HG03139 (cell line): ENCODE results near the gene PAPOLB.

ENCODE experiments used
- ATAC-seq: cut with Tn5 transposase; IDR thresholded peaks from one replicate; pipeline ENCODE4 v1.9.1; 2021; ENCODE audit not compliant: unreplicated experiment

The PAPOLB gene

DNA sequence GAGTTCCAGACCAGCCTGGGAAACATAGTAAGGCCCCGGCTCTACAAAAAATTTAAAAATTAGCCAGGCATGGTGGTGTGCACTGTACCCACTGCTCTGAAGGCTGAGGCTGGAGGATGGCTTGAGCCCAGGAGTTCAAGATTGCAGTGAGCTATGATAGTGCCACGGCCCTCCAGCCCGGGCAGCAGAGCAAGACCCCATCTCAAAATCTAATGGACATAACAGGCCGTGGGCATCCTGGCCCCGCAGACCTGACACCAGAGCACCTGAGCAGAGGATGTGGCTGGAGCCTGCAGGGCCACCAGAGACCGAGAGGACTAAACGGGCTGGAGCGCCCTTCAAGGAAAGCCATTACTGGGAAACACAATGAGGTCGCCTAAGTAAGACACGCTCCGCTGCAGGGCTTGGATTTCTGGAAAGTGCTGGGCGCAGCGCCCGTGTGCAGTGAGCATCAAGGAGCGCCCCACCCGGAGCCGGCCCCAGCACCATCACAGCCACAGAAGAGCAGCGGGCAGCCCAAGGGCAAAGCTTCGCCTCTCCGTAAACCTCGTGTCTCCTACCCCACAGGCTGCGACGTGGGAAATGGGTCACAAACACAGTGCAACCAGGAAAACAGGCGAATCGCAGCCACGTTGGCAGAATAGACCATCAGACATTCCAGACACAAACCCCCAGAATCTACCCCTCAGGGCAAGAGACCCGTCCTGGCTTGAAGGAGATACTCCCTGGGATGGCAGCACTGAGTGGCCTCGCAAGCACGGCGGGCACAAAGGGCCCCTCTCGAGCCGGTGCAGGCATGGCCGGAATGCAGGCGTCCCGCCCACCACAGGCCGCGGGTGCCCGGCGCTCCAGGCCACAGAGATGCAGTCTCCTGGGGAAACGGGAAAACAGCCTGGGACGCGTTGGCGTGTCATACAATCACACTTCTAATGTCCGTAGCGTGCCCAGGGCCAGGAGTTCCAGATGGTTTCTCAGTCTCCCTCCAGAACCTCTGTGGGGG, 16.8 kb upstream of the PAPOLB start:
- ATAC-seq = no peak

DNA sequence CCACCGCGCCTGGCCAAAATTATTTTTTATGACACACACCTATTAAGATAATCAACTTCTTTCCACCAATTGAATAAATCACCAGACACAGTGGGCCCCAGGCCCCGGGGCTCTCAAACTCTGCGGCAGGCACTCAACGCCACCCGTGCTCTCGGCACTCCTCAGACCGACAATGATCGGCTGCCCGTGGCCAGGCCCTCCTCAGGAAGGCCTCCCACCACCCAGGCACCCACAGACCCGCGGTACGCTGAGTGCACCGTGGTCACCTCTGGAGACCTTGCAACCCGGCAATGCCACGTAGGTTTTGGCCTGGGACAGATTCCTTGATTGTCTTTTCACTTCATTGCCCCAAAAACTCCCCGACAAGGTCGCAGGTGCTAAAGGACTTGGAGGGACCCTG, 14.8 kb upstream of the PAPOLB start:
- ATAC-seq = no peak

- no peak for ATAC-seq
Measured at GRCh38 chr7:4875391-4875790, 13.6 kb upstream of the PAPOLB start.

GRCh38 chr7:4873071-4873944, 11.5 kb upstream of the PAPOLB start:
- no peak for ATAC-seq

- ATAC-seq = no peak
Measured at GRCh38 chr7:4871930-4872675, 10.3 kb upstream of the PAPOLB start.

GRCh38 chr7:4871056-4871680, 9.3 kb upstream of the PAPOLB start:
- no peak for ATAC-seq

DNA sequence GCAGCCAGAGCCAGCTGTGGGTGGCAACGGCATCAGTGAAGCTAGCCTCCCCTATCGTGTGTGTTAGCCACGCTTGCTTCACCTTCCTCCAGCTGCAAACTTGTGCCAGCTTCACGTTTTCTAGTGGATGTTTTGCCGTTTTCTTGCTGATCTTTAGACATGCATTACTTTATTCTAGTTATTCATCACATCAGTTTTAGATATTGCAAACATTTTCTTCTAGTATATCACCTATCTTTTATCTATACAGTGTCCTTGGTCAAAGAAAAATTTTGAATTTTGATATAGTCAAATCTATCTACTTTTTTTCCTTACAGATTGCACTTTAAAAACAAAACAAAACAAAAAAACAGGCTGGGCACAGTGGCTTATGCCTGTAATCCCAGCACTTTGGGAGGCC, 6.7 kb upstream of the PAPOLB start:
- ATAC-seq = no peak

DNA sequence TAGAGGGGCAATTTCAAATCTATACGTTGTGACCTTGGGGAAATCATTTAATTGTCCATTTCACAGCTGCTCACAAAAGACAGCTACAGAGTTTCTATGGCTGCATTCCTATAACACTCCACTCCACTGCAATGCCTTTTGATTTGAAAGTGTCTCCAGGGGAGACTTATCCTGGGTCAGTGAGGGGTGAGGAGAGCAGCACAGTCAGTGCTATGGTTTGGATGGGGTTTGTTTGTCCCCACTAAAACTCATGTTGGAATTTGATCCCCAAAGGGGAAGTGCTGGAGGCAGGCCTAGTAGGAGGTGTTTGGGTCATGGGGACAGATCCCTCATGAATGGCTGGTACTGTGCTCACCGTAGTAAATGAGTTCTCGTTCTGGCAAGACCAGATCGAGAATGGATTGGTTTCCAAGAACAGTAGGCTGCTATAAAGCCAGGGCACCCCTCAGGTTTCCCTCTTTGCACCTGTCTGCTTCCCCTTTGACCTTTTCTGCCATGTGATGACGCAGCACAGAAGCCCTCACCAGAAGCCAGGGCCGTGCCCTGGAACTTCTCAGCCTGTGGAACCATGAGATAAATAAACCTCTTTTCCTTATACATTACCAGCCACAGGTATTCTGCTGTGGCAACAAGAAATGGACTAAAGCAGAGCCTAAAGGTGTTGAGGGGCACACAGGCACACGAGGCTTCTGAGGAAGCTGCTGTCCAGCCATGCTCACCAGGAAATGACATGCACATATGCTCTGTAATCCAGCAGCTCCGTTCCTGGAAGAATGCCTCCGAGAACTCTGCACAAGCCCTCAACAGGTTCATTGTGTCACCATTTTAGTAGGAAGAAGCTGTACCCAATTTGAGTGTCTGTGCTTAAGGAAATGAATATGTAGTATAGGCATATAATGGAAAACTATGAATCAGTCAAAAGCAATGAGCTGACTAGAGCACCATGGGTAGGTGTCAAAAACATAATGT, 5.0 kb upstream of the PAPOLB start:
- no peak for ATAC-seq

GRCh38 chr7:4862156-4862555, 326 bp upstream of the PAPOLB start:
- no peak for ATAC-seq

GRCh38 chr7:4861227-4861626, 603 bp downstream of the PAPOLB start:
- ATAC-seq = no peak

GRCh38 chr7:4857189-4857588, 4.6 kb downstream of the PAPOLB start:
- ATAC-seq = no peak

- ATAC-seq = no peak
Measured at GRCh38 chr7:4856336-4857057, 5.3 kb downstream of the PAPOLB start.

- no peak for ATAC-seq
Measured at GRCh38 chr7:4854916-4855315, 6.9 kb downstream of the PAPOLB start.

GRCh38 chr7:4851459-4852422, 10.1 kb downstream of the PAPOLB start:
- ATAC-seq = no peak

DNA sequence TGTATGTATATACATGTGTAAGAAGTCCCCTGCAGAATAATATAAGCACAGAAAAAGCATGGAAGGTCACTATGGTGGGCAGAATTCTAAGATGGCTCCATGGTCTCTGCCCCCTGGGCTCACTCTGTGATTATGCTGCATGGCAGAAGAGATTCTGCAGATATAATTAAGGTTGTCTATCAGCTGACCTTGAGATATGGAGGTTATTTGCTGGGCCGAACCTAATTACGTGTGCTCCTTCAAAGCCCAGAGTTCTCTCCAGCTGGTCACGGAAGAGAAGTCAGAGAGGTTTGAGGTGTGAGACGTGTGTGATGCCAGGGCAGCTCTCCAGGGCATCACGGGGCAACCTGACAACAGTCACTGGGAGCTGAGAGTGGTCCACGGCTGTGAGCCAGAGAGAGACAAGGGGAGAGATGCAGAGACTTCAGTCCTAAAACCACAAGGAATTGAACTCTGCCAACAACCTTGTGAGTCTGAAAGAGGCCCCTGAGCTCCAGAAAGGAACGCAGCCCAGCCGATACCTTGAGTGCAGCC, 11.5 kb downstream of the PAPOLB start:
- no peak for ATAC-seq

GRCh38 chr7:4849390-4849789, 12.4 kb downstream of the PAPOLB start:
- ATAC-seq = no peak

- no peak for ATAC-seq
Measured at GRCh38 chr7:4845740-4846142, 16.1 kb downstream of the PAPOLB start.
